A549 (cell line): ENCODE results near the gene LAT. TPM values are rescaled to one million over a fixed set of nuclear protein-coding genes. Genes with fewer than 3 reads are reported as not detected.

ENCODE experiments used
- ATAC-seq, 2 experiments: fragments of 200-7000 bp in 1 of 2; fragments of >200 bp in 1 of 2; cut with Nextera tagmentation in 1 of 2; cut with Tn5 transposase in 1 of 2; 3 replicates each; pipeline versions ENCODE4 v1.8.0 to v1.9.1; 2018 to 2020; ENCODE audit warnings: mild to moderate bottlenecking in 1 of 2, moderate library complexity in 1 of 2
- CTCF ChIA-PET: fragments of 300-600 bp; sonication (Branson Sonifier 250); formaldehyde crosslinking; extraction: SDS; loops from one replicate; lab custom pipeline; 2021; ENCODE audit warnings: antibody characterized with exemption, inconsistent platforms; lab: Yijun Ruan, JAX
- POLR2A ChIA-PET: fragments of 350-600 bp; formaldehyde crosslinking; extraction: SDS; loops from one replicate; lab custom pipeline; 2021; ENCODE audit warnings: antibody characterized with exemption, inconsistent platforms; lab: Yijun Ruan, JAX
- DNase-seq, 2 experiments: peaks; one replicate each; pipeline versions ENCODE4 v3.0.0 to v3.0.0-alpha.2; 2011 to 2016; ENCODE audit warnings: low read depth in 1 of 2, low spot score in 1 of 2
- FAIRE-seq: peaks from 2 replicates; lab custom pipeline; 2011; peaks lifted over from hg19 to GRCh38; lab: Jason Lieb, UNC
- H3K27ac ChIP-seq, 2 experiments: fragments of >200 bp; sonication (Bioruptor Twin); formaldehyde crosslinking; 3 replicates each; pipeline ENCODE4 v1.5.1; 2016 to 2017
- H3K4me1 ChIP-seq: fragments of >200 bp; sonication (Bioruptor Twin); formaldehyde crosslinking; 3 replicates; pipeline ENCODE4 v1.6.1; 2016
- H3K4me2 ChIP-seq: fragments of >200 bp; sonication (Bioruptor Twin); formaldehyde crosslinking; 3 replicates; pipeline ENCODE4 v1.6.1; 2016
- H3K4me3 ChIP-seq: fragments of >200 bp; sonication (Bioruptor Twin); formaldehyde crosslinking; 3 replicates; pipeline ENCODE4 v1.5.1; 2016
- H3K9me3 ChIP-seq: fragments of >200 bp; sonication (Bioruptor Twin); formaldehyde crosslinking; 3 replicates; pipeline ENCODE4 v1.6.1; 2016
- BHLHE40 ChIP-seq: IDR thresholded peaks from 2 replicates; pipeline ENCODE4 v1.6.1; 2012; ENCODE audit warnings: low read depth, low read length, inconsistent platforms
- CBX2 ChIP-seq: fragments of 200-600 bp; sonication (generic); IDR thresholded peaks from 2 replicates; pipeline ENCODE4 v1.6.1; 2016; ENCODE audit warnings: low read depth, mild to moderate bottlenecking, borderline replicate concordance
- EHF ChIP-seq: fragments of 250-450 bp; sonication (Bioruptor Pico); IDR thresholded peaks from 2 replicates; pipeline ENCODE4 v1.5.0; 2020; ENCODE audit warnings: mild to moderate bottlenecking
- EHMT2 ChIP-seq: fragments of 200-600 bp; sonication (generic); IDR thresholded peaks from 2 replicates; pipeline ENCODE4 v1.6.1; 2016; ENCODE audit warnings: antibody characterized with exemption, low read depth, mild to moderate bottlenecking, moderate library complexity
- EP300 ChIP-seq, 2 experiments: fragments of >200 bp; sonication (Bioruptor Twin); formaldehyde crosslinking; IDR thresholded peaks; 2 replicates in 1 of 2; 3 replicates in 1 of 2; pipeline ENCODE4 v1.6.1; 2016 to 2017
- ESRRA ChIP-seq: fragments of 150-350 bp; IDR thresholded peaks from 2 replicates; pipeline ENCODE4 v1.6.1; 2014; ENCODE audit warnings: mild to moderate bottlenecking, low read length, borderline replicate concordance
- HOXB5 ChIP-seq: fragments of 250-450 bp; sonication (Bioruptor Pico); IDR thresholded peaks from 2 replicates; pipeline ENCODE4 v1.5.0; 2020; ENCODE audit warnings: mild to moderate bottlenecking, moderate library complexity
- KDM1A ChIP-seq: fragments of 200-600 bp; sonication (generic); IDR thresholded peaks from 2 replicates; pipeline ENCODE4 v1.6.1; 2016; ENCODE audit warnings: low read depth, mild to moderate bottlenecking
- KDM5A ChIP-seq: fragments of 200-600 bp; sonication (generic); IDR thresholded peaks from 2 replicates; pipeline ENCODE4 v1.6.1; 2016; ENCODE audit warnings: antibody characterized with exemption, mild to moderate bottlenecking
- MAFK ChIP-seq: fragments of 450-650 bp; IDR thresholded peaks from 2 replicates; pipeline ENCODE4 v1.6.1; 2014; ENCODE audit not compliant: partially characterized antibody
- MAZ ChIP-seq: fragments of 150-350 bp; IDR thresholded peaks from 2 replicates; pipeline ENCODE4 v1.6.1; 2014; ENCODE audit warnings: antibody characterized with exemption, low read depth, low read length, borderline replicate concordance
- NFE2L2 ChIP-seq: fragments of 150-350 bp; conservative IDR thresholded peaks from 2 replicates; pipeline ENCODE4 v1.6.1; 2014; ENCODE audit warnings: low read length
- NPAS2 ChIP-seq: fragments of 250-450 bp; sonication (Bioruptor Pico); IDR thresholded peaks from 2 replicates; pipeline ENCODE4 v1.8.0; 2022; ENCODE audit warnings: mild to moderate bottlenecking, moderate library complexity, borderline replicate concordance
- POLR2A ChIP-seq: IDR thresholded peaks from 2 replicates; pipeline ENCODE4 v1.6.1; 2012; ENCODE audit warnings: mild to moderate bottlenecking, low read length
- POLR2AphosphoS2 ChIP-seq: conservative IDR thresholded peaks from 2 replicates; pipeline ENCODE4 v1.6.1; 2012; ENCODE audit warnings: low read length, improper control_type of control experiment, inconsistent platforms
- RAD21 ChIP-seq, 2 experiments: fragments of >200 bp in 1 of 2; sonication (Bioruptor Twin) in 1 of 2; formaldehyde crosslinking in 1 of 2; IDR thresholded peaks in 1 of 2; conservative IDR thresholded peaks in 1 of 2; 2 replicates in 1 of 2; 3 replicates in 1 of 2; pipeline ENCODE4 v1.6.1; 2012 to 2018; ENCODE audit warnings: inconsistent platforms in 1 of 2
- RARB ChIP-seq: fragments of 250-450 bp; sonication (Bioruptor Pico); IDR thresholded peaks from 2 replicates; pipeline ENCODE4 v1.8.0; 2021; ENCODE audit warnings: mild to moderate bottlenecking, moderate library complexity
- RFX5 ChIP-seq: fragments of 450-650 bp; IDR thresholded peaks from 2 replicates; pipeline ENCODE4 v1.7.1; 2014; ENCODE audit warnings: antibody characterized with exemption, mild to moderate bottlenecking, moderate library complexity
- RNF2 ChIP-seq: fragments of 200-600 bp; sonication (generic); IDR thresholded peaks from 2 replicates; pipeline ENCODE4 v1.6.1; 2016; ENCODE audit warnings: low read depth, mild to moderate bottlenecking, antibody characterized with exemption, moderate library complexity, borderline replicate concordance
- ZSCAN20 ChIP-seq: fragments of 250-450 bp; sonication (Bioruptor Pico); IDR thresholded peaks from 2 replicates; pipeline ENCODE4 v1.8.0; 2022; ENCODE audit warnings: mild to moderate bottlenecking, moderate library complexity
- WGBS: methylation state at CpG from one replicate; pipeline ENCODE4 v1.1.6; 2017; ENCODE audit errors: missing lambda C conversion rate; 5-methylcytosine and 5-hydroxymethylcytosine counted together
- polyA plus RNA-seq, 4 experiments: library from polyadenylated mRNA; depleted of rRNA in 3 of 4; stranded (reverse); fragments of >200 nt; fragmentation: RNase III in 1 of 4; extraction: RNeasy Plus Mini Kit Qiagen cat#74134 plus additional on column Dnase treatment in 1 of 4; gene quantifications; 2 replicates in 3 of 4; 3 replicates in 1 of 4; pipeline ENCODE4 v1.2.3, GENCODE V29; 2011 to 2017
- TF ChIP-seq, protein P1 (sequence below): fragments of >200 bp; sonication (Bioruptor Twin); formaldehyde crosslinking; IDR thresholded peaks from 3 replicates; pipeline ENCODE4 v1.5.1; 2016
- TF ChIP-seq, protein P2 (sequence below): IDR thresholded peaks from 2 replicates; pipeline ENCODE4 v1.6.1; 2012; ENCODE audit warnings: low read depth, borderline replicate concordance
- TF ChIP-seq, protein P3 (sequence below): IDR thresholded peaks from 2 replicates; pipeline ENCODE4 v1.6.1; 2012
- TF ChIP-seq, protein P4 (sequence below): fragments of 450-650 bp; IDR thresholded peaks from 2 replicates; pipeline ENCODE4 v1.6.1; 2014; ENCODE audit warnings: antibody characterized with exemption
- TF ChIP-seq, protein P5 (sequence below): fragments of 250-450 bp; sonication (Bioruptor Pico); IDR thresholded peaks from 2 replicates; pipeline ENCODE4 v1.5.0; 2020; ENCODE audit warnings: low read depth, mild to moderate bottlenecking, moderate library complexity
- TF ChIP-seq, protein P6 (sequence below): fragments of >200 bp; sonication (Bioruptor Twin); formaldehyde crosslinking; IDR thresholded peaks from 2 replicates; pipeline ENCODE4 v1.6.1; 2016

Gene LAT
- polyA plus RNA-seq, 2 of the 4 experiments (the other 2 are of a cell fraction): 0.85 to 3.3 TPM

DNA sequence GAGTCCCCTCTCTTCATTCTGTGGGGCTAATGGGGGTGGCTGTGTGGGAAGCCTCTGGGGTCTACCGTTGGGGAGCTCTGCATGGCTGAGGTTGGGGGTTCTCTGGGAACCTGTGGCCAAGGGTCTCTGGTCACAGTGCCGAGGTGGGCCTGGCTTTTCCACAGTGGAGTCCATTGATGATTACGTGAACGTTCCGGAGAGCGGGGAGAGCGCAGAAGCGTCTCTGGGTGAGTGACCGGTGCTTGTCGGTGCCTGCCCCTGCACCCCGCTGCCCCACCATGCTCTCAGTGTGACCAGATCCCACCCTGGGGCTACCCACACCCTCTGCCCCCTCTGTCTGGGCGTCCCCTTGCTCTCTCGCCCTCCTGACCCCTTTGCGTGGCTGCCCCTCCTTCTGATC, 4.5 kb downstream of the LAT start:
- H3K27ac ChIP-seq: no peak overlapping the region
- 91% methylated on average over 13 of the region's 14 CpGs for WGBS
- ChIA-PET CTCF (interaction anchor here (0.5 to 5.6 kb wide), 3 partner anchors 12 to 19 kb away, joined by 3 to 43 read pairs (median 4); no protein-coding TSS in a partner anchor), POLR2A (no interaction called here)
- no peak overlapping the region for H3K4me2 ChIP-seq
- no peak for FAIRE-seq
- TF ChIP-seq, protein P1, sequence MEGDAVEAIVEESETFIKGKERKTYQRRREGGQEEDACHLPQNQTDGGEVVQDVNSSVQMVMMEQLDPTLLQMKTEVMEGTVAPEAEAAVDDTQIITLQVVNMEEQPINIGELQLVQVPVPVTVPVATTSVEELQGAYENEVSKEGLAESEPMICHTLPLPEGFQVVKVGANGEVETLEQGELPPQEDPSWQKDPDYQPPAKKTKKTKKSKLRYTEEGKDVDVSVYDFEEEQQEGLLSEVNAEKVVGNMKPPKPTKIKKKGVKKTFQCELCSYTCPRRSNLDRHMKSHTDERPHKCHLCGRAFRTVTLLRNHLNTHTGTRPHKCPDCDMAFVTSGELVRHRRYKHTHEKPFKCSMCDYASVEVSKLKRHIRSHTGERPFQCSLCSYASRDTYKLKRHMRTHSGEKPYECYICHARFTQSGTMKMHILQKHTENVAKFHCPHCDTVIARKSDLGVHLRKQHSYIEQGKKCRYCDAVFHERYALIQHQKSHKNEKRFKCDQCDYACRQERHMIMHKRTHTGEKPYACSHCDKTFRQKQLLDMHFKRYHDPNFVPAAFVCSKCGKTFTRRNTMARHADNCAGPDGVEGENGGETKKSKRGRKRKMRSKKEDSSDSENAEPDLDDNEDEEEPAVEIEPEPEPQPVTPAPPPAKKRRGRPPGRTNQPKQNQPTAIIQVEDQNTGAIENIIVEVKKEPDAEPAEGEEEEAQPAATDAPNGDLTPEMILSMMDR: no peak
- TF ChIP-seq, protein P2, sequence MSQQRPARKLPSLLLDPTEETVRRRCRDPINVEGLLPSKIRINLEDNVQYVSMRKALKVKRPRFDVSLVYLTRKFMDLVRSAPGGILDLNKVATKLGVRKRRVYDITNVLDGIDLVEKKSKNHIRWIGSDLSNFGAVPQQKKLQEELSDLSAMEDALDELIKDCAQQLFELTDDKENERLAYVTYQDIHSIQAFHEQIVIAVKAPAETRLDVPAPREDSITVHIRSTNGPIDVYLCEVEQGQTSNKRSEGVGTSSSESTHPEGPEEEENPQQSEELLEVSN: no peak
- TF ChIP-seq BHLHE40 (no peak), EHF (CRISPR knock-in tag) (no peak), MAZ (no peak), KDM5A (no peak), RARB (CRISPR knock-in tag) (no peak), CBX2 (no peak), POLR2A (no peak)
- no peaks in the 10 kb centered on the region for H3K9me3 ChIP-seq
- no peak for DNase-seq
- H3K4me1 ChIP-seq: peaks cover 8% of the 10 kb centered on the region; the same call in 2 of the 3 replicates
- ATAC-seq: no peak
- H3K4me3 ChIP-seq: no peak overlapping the region

DNA sequence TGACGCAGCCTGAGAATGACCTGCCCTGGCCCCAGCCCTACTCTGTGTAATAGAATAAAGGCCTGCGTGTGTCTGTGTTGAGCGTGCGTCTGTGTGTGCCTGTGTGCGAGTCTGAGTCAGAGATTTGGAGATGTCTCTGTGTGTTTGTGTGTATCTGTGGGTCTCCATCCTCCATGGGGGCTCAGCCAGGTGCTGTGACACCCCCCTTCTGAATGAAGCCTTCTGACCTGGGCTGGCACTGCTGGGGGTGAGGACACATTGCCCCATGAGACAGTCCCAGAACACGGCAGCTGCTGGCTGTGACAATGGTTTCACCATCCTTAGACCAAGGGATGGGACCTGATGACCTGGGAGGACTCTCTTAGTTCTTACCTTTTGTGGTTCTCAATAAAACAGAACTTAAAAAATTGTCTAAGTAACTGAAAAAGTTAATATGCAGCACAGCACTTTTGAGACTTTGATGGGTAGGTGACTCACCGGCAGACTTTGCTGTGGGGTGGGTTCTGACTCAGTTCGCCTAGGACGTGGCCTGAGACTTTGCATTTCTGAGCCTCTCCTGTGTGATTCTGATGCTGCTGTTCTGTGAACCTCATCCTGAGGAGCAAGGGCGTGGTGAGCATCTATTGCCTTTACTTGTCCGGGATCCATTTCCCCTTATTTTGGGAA, 5.7 kb downstream of the LAT start:
- Histone ChIP-seq H3K27ac (no peak overlapping the region), H3K9me3 (no peaks in the 10 kb centered on the region), H3K4me2 (no peak overlapping the region), H3K4me3 (no peak overlapping the region), H3K4me1 (no peaks in the 10 kb centered on the region)
- ChIA-PET POLR2A (no interaction called here), CTCF (interaction anchor here (5.6 kb wide), 1 partner anchor 13 kb away, joined by 43 read pairs; no protein-coding TSS in a partner anchor)
- FAIRE-seq: no peak
- peak in 1 of 2 experiments; percentile 19; a peak in 1 of 6 replicates for ATAC-seq
- WGBS: 70% methylated on average over 11 of the region's 11 CpGs
- TF ChIP-seq MAFK (no peak), RNF2 (no peak), EHMT2 (no peak), KDM1A (no peak)
- TF ChIP-seq, protein P3, sequence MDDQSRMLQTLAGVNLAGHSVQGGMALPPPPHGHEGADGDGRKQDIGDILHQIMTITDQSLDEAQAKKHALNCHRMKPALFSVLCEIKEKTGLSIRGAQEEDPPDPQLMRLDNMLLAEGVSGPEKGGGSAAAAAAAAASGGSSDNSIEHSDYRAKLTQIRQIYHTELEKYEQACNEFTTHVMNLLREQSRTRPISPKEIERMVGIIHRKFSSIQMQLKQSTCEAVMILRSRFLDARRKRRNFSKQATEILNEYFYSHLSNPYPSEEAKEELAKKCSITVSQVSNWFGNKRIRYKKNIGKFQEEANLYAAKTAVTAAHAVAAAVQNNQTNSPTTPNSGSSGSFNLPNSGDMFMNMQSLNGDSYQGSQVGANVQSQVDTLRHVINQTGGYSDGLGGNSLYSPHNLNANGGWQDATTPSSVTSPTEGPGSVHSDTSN: no peak
- TF ChIP-seq, protein P4, sequence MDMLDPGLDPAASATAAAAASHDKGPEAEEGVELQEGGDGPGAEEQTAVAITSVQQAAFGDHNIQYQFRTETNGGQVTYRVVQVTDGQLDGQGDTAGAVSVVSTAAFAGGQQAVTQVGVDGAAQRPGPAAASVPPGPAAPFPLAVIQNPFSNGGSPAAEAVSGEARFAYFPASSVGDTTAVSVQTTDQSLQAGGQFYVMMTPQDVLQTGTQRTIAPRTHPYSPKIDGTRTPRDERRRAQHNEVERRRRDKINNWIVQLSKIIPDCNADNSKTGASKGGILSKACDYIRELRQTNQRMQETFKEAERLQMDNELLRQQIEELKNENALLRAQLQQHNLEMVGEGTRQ: no peak
- DNase-seq: no peak

DNA sequence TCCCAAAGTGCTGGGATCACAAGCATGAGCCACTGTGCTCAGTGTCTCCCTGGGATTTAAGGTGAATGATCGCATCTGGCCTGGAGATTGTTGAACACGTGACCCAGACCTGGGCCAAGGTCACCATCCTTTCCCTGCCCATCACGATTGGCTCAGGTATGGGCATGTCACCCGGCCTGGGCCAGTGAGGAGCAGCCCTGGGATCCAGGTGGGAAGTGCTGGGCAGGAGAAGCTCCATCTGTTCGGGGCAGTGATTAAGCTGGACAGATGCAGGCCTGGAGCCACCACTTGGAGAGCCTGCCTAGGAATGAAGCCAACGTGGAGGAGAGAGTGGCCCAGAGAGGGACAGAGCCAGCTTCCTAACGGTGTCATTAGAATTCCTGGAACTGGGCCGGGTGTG, 6.8 kb downstream of the LAT start:
- WGBS: 73% methylated on average over 8 of the region's 8 CpGs
- TF ChIP-seq, protein P3: no peak
- TF ChIP-seq NFE2L2: no peak
- TF ChIP-seq, protein P5, sequence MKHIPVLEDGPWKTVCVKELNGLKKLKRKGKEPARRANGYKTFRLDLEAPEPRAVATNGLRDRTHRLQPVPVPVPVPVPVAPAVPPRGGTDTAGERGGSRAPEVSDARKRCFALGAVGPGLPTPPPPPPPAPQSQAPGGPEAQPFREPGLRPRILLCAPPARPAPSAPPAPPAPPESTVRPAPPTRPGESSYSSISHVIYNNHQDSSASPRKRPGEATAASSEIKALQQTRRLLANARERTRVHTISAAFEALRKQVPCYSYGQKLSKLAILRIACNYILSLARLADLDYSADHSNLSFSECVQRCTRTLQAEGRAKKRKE (CRISPR knock-in tag): no peak
- no peak for TF ChIP-seq NPAS2 (CRISPR knock-in tag)
- TF ChIP-seq, protein P4: no peak
- no peak for TF ChIP-seq HOXB5 (CRISPR knock-in tag)
- TF ChIP-seq RAD21 (conservative IDR thresholded peaks at IDR 0.05 in 1 of 2, IDR thresholded peaks at IDR 0.05 in 1 of 2): no peak
- TF ChIP-seq, protein P6, sequence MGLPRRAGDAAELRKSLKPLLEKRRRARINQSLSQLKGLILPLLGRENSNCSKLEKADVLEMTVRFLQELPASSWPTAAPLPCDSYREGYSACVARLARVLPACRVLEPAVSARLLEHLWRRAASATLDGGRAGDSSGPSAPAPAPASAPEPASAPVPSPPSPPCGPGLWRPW: no peak
- TF ChIP-seq ZSCAN20 (CRISPR knock-in tag): no peak
- TF ChIP-seq ESRRA: no peak
- no peak for TF ChIP-seq EP300 (IDR thresholded peaks at IDR 0.05)
- TF ChIP-seq POLR2AphosphoS2: no peak
- TF ChIP-seq RFX5: no peak

More for the DNA sequence above, 6.8 kb downstream of the LAT start:
- no peak for DNase-seq
- CTCF ChIA-PET: interaction anchor here (0.9 to 1.1 kb wide), 2 partner anchors 13 to 18 kb away, joined by 4 to 5 read pairs; no protein-coding TSS in a partner anchor
- FAIRE-seq: no peak
- no peaks in the 10 kb centered on the region for H3K4me1 ChIP-seq
- no peaks in the 10 kb centered on the region for H3K9me3 ChIP-seq
- H3K4me3 ChIP-seq: no peak overlapping the region
- POLR2A ChIA-PET: no interaction called here
- no peak for ATAC-seq
- H3K4me2 ChIP-seq: no peak overlapping the region
- no peak overlapping the region for H3K27ac ChIP-seq
